Measurements from ENCODE around the gene PDE3A. TPM values are rescaled to one million over a fixed set of nuclear protein-coding genes. Genes with fewer than 3 reads are reported as not detected.

PDE3A gene
- total RNA-seq, 1 experiment from 2014 or later: 0.58 TPM

DNA sequence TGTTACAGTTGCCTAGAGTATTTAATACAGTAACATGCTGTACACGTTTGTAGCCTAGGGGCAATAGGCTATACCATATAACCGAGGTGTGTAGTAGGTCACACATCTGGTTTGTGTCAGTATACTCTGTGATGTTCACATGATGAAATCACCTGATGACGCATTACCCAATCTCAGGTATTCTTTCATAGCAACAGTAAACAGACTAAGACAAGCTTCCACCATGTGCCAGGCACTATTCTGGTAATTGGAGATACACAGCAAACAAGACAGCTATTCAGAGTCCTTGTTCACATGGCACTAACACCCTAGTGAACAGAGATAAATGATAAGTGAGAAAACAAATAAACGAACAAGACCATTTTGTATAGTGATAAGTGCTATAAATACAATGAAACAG is 3.8 kb upstream of the PDE3A start:
- intact Hi-C loops (cut with micrococcal nuclease): no loop called here

GRCh38 chr12:20366776-20367409 is 1.4 kb upstream of the PDE3A start:
- ATAC-seq: no peak
- no peaks in the 10 kb centered on the region for H3K79me2 ChIP-seq (ENCODE audit: low read length)
- no peak for TF ChIP-seq EZH2phosphoT487 (IDR thresholded peaks at IDR 0.05; ENCODE audit: borderline replicate concordance, low read length)
- peaks cover 50% of the 10 kb centered on the region for H3K27me3 ChIP-seq (ENCODE audit: low read length)
- H3F3A ChIP-seq (ENCODE audit: low read length, unreplicated experiment): no peaks in the 10 kb centered on the region
- no peaks in the 10 kb centered on the region for H4K20me1 ChIP-seq (ENCODE audit: low read length)
- H3K9ac ChIP-seq (ENCODE audit: low read length): no peak overlapping the region
- no peak overlapping the region for H3K4me2 ChIP-seq (ENCODE audit: low read length)
- no peaks in the 10 kb centered on the region for H3K36me3 ChIP-seq (ENCODE audit: low read depth, low read length)
- POLR2A ChIA-PET (ENCODE audit: unreplicated experiment): no interaction called here
- H3K9me2 ChIP-seq (replicated peaks; ENCODE audit: low read length): no peaks in the 10 kb centered on the region
- intact Hi-C loops (cut with micrococcal nuclease): no loop called here
- no peak for DNase-seq
- H3K9me3 ChIP-seq (ENCODE audit: low read length): no peaks in the 10 kb centered on the region
- H2AFZ ChIP-seq (ENCODE audit: low read length): no peak overlapping the region
- BruUV-seq (replicated peaks): no TSS peak
- H3K4me1 ChIP-seq (ENCODE audit: insufficient read depth, low read length): no peaks in the 10 kb centered on the region
- CTCF ChIA-PET: no interaction called here
- no peak overlapping the region for H3K27ac ChIP-seq (ENCODE audit: low read length)
- no peak overlapping the region for H3K4me3 ChIP-seq (ENCODE audit: low read length)

More for the DNA sequence above, 3.8 kb upstream of the PDE3A start:
- Histone ChIP-seq H3K36me3 (ENCODE audit: low read depth, low read length) (no peaks in the 10 kb centered on the region), H3K27me3 (ENCODE audit: low read length) (peaks cover 27% of the 10 kb centered on the region), H3K4me2 (ENCODE audit: low read length) (no peak overlapping the region), H3K9me3 (ENCODE audit: low read length) (no peaks in the 10 kb centered on the region), H3K9me2 (replicated peaks; ENCODE audit: low read length) (no peaks in the 10 kb centered on the region), H3K27ac (ENCODE audit: low read length) (no peak overlapping the region), H4K20me1 (ENCODE audit: low read length) (no peaks in the 10 kb centered on the region), H3K79me2 (ENCODE audit: low read length) (no peaks in the 10 kb centered on the region), H2AFZ (ENCODE audit: low read length) (no peak overlapping the region), H3K4me3 (ENCODE audit: low read length) (no peak overlapping the region), H3F3A (ENCODE audit: low read length, unreplicated experiment) (no peaks in the 10 kb centered on the region), H3K9ac (ENCODE audit: low read length) (no peak overlapping the region), H3K4me1 (ENCODE audit: insufficient read depth, low read length) (no peaks in the 10 kb centered on the region)
- no TSS peak for BruUV-seq (replicated peaks)
- ATAC-seq: no peak
- CTCF ChIA-PET: no interaction called here
- TF ChIP-seq EZH2phosphoT487 (IDR thresholded peaks at IDR 0.05; ENCODE audit: borderline replicate concordance, low read length) (no peak), CTCF (conservative IDR thresholded peaks at IDR 0.05; ENCODE audit: low read depth, low read length) (no peak), EZH2 (IDR thresholded peaks at IDR 0.05; ENCODE audit: low read length, unreplicated experiment) (no peak)
- POLR2A ChIA-PET (ENCODE audit: unreplicated experiment): no interaction called here
- no peak for DNase-seq

DNA sequence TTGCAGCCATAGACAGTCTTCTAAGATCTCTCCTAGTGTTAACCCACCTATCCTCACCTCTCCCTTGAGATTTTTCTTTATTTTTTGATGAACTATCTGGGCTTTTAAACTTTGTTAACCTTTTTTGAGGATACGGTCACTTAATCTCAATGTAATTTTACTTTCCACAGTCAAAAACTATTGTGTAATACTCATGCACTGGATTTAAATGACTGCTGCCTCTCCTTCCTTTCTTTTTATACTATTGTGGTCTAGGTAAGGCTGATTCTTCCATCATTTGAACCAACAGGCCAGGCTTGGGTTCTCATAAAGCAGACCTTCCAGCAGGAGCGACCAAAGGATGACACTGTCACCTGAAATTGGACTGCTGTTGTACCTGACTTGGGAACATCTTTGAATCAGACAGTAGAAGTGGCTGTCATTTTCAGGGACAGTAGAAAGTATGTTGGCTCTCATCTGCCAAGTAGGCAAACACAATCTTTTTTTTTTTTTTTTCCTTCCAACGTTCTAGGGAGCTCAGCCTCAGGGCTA is 689 bp upstream of the PDE3A start:
- peak overlapping the region; percentile 67 for H3K4me3 ChIP-seq (ENCODE audit: low read length)
- H2AFZ ChIP-seq (ENCODE audit: low read length): no peak overlapping the region
- no peaks in the 10 kb centered on the region for H3K9me3 ChIP-seq (ENCODE audit: low read length)
- H4K20me1 ChIP-seq (ENCODE audit: low read length): no peaks in the 10 kb centered on the region
- 0 out of 2 replicates have a peak overlapping the region, but pooled peaks have one; percentile 66 for H3K27ac ChIP-seq (ENCODE audit: low read length)
- POLR2A ChIA-PET (ENCODE audit: unreplicated experiment): no interaction called here
- intact Hi-C loops (cut with micrococcal nuclease): no loop called here
- no TSS peak for BruUV-seq (replicated peaks)
- CTCF ChIA-PET: no interaction called here
- no peak for ATAC-seq
- no peaks in the 10 kb centered on the region for H3K4me1 ChIP-seq (ENCODE audit: insufficient read depth, low read length)
- no peaks in the 10 kb centered on the region for H3F3A ChIP-seq (ENCODE audit: low read length, unreplicated experiment)
- peaks cover 56% of the 10 kb centered on the region for H3K27me3 ChIP-seq (ENCODE audit: low read length)
- peak overlapping the region; percentile 86 for H3K4me2 ChIP-seq (ENCODE audit: low read length)
- no peaks in the 10 kb centered on the region for H3K9me2 ChIP-seq (replicated peaks; ENCODE audit: low read length)
- H3K36me3 ChIP-seq (ENCODE audit: low read depth, low read length): no peaks in the 10 kb centered on the region
- DNase-seq: no peak
- H3K9ac ChIP-seq (ENCODE audit: low read length): peak overlapping the region; percentile 83
- TF ChIP-seq CTCF (conservative IDR thresholded peaks at IDR 0.05; ENCODE audit: low read depth, low read length) (no peak), EZH2 (IDR thresholded peaks at IDR 0.05; ENCODE audit: low read length, unreplicated experiment) (no peak), EZH2phosphoT487 (IDR thresholded peaks at IDR 0.05; ENCODE audit: borderline replicate concordance, low read length) (no peak)
- H3K79me2 ChIP-seq (ENCODE audit: low read length): no peaks in the 10 kb centered on the region

Data from PC-3 (cell line).